22Rv1 (cell line): ENCODE measurements around the gene TEX2.
"Not testable (repeated sequence)": the region's sequence is repeated elsewhere in the genome, so short reads cannot be mapped to it uniquely, and the experiment has no call there.

Experiments
- H3K27ac ChIP-seq: fragments of 450-650 bp; 2 replicates; pipeline ENCODE4 v1.5.1; 2017
- ZFX ChIP-seq: fragments of 450-650 bp; IDR thresholded peaks from 2 replicates; pipeline ENCODE4 v1.6.1; 2017; ENCODE audit warnings: antibody characterized with exemption, borderline replicate concordance
- TF ChIP-seq, protein P1 (sequence below): fragments of 450-650 bp; IDR thresholded peaks from 2 replicates; pipeline ENCODE4 v1.5.1; 2017; ENCODE audit warnings: mild to moderate bottlenecking

TEX2 gene

GRCh38 chr17:64226132-64226531 lies 36.9 kb downstream of the TEX2 start:
- no peak overlapping the region for H3K27ac ChIP-seq
- no peak for TF ChIP-seq ZFX
- TF ChIP-seq, protein P1, sequence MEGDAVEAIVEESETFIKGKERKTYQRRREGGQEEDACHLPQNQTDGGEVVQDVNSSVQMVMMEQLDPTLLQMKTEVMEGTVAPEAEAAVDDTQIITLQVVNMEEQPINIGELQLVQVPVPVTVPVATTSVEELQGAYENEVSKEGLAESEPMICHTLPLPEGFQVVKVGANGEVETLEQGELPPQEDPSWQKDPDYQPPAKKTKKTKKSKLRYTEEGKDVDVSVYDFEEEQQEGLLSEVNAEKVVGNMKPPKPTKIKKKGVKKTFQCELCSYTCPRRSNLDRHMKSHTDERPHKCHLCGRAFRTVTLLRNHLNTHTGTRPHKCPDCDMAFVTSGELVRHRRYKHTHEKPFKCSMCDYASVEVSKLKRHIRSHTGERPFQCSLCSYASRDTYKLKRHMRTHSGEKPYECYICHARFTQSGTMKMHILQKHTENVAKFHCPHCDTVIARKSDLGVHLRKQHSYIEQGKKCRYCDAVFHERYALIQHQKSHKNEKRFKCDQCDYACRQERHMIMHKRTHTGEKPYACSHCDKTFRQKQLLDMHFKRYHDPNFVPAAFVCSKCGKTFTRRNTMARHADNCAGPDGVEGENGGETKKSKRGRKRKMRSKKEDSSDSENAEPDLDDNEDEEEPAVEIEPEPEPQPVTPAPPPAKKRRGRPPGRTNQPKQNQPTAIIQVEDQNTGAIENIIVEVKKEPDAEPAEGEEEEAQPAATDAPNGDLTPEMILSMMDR = no peak

DNA sequence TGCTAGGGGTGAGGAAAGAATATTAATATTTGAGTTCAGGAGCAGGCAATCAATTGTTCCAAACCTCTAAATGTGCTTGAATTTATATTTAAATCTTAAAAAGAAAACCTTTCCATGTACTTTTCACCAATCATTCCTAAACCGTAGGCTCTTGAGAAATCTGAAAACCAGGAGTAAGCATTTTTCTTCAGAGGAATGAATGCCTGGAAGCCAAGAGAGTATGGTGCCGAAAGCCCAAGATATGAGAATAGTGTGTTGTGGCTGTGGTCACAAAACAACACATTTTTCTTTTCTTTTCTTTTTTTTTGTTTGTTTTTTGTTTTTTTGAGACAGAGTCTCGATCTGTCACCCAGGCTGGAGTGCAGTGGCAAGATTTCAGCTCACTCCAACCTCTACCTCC lies 37.6 kb downstream of the TEX2 start:
- TF ChIP-seq, protein P1 = no peak
- no peak for TF ChIP-seq ZFX
- H3K27ac ChIP-seq = no peak overlapping the region

- no peak for TF ChIP-seq ZFX
- TF ChIP-seq, protein P1 = no peak
- H3K27ac ChIP-seq = no peak overlapping the region
These were observed 39.0 kb downstream of the TEX2 start for GRCh38 chr17:64223931-64224629.

DNA sequence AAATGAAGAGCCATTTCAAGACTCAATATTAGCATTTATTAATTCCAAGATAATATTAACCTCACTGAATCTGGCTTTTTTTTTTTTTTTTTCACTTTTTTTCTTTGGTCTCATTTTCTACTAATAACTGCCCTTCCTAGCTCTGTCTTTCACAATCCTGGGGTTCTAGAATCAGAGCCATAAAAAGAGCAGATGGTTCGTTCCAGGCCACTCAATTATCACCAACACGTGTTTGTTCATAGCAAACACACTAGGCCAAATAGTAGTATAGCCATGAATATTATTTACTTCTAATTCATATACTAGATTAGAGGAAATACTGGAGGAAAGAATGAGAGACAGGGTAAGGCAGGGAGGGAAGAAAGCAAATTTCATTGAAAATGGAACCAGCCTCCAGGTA lies 39.8 kb downstream of the TEX2 start:
- H3K27ac ChIP-seq = no peak overlapping the region
- no peak for TF ChIP-seq ZFX
- TF ChIP-seq, protein P1 = no peak

DNA sequence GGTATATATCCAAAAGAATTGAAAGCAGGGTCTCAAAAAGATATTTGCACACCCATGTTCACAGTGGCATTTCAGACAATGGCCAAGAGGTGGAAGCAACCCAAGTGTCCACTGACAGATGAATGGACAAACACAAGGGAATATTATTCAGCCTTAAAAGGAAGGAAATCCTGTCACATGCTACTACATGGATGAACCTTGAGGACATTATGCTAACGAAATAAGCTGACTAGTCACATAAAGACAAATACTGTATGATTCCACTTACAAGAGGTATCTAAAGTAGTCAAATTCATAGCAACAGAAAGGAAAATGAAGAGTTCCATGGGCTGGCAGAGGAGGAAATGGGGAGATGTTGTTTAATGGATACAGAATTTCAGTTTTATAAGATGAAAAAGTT lies 41.4 kb downstream of the TEX2 start:
- TF ChIP-seq ZFX = no peak
- TF ChIP-seq, protein P1 = no peak

DNA sequence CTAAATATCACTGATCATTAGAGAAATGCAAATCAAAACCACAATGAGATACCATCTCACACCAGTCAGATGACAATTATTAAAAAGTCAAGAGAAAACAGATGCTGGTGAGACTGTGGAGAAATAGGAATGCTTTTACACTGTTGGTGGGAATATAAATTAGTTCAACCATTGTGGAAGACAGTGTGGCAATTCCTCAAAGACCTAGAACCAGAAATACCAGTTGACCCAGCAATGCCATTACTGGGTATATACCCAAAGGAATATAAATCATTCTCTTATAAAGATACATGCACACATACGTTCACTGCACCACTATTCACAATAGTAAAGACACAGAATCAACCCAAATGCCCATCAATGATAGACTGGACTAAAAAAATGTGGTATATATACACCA lies 42.5 kb downstream of the TEX2 start:
- H3K27ac ChIP-seq = not testable (repeated sequence)

More for the DNA sequence above, 41.4 kb downstream of the TEX2 start:
- H3K27ac ChIP-seq = no peak overlapping the region

DNA sequence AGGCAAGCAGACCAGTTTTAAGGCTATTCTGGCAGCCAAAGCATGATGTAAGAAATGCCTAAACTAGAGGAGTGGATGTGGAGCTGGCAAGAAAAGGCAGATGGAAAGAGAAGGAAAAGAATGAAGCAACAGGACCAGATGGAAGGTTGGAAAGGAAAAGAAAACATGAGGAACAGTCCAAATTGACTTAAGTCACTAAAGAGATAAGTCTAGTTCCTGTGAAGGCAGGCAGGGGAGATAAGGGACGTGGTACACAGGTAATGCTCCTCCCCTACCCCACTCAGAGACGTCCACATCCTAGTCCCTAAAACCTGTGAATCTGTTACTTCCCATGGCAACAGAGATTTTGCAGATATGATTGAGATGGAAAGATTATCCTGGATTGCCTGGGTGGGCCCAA lies 43.5 kb downstream of the TEX2 start:
- no peak for TF ChIP-seq ZFX
- TF ChIP-seq, protein P1 = no peak
- no peak overlapping the region for H3K27ac ChIP-seq

GRCh38 chr17:64218066-64218465 lies 45.0 kb downstream of the TEX2 start:
- TF ChIP-seq ZFX = no peak
- TF ChIP-seq, protein P1 = no peak
- H3K27ac ChIP-seq = no peak overlapping the region
